H9 (cell line): ENCODE measurements around the gene WDR70. TPM values are rescaled to one million over a fixed set of nuclear protein-coding genes. Genes with fewer than 3 reads are reported as not detected.

Source experiments
- DNase-seq: peaks from one replicate; pipeline ENCODE4 v3.0.0-alpha.2; 2017
- H2AFZ ChIP-seq: one replicate; pipeline ENCODE4 v1.6.1; 2013; ENCODE audit warnings: mild to moderate bottlenecking, low read length, control low read depth, moderate library complexity
- H2AK5ac ChIP-seq: 2 replicates; pipeline ENCODE4 v1.6.1; 2013; ENCODE audit warnings: low read length, control low read depth, mixed read lengths; ENCODE audit not compliant: insufficient read length
- H2BK120ac ChIP-seq: one replicate; pipeline ENCODE4 v1.6.1; 2013; ENCODE audit warnings: low read depth, mild to moderate bottlenecking, low read length, control low read depth, inconsistent platforms; ENCODE audit not compliant: poor library complexity, severe bottlenecking
- H2BK12ac ChIP-seq: 2 replicates; pipeline ENCODE4 v1.6.1; 2013; ENCODE audit warnings: low read length, control low read depth, mixed read lengths, low read depth; ENCODE audit not compliant: insufficient read length
- H2BK15ac ChIP-seq: 2 replicates; pipeline ENCODE4 v1.6.1; 2013; ENCODE audit warnings: low read depth, low read length, control low read depth
- H2BK20ac ChIP-seq: one replicate; pipeline ENCODE4 v1.6.1; 2013; ENCODE audit warnings: low read depth, mild to moderate bottlenecking, low read length, control low read depth, inconsistent platforms; ENCODE audit not compliant: poor library complexity, severe bottlenecking
- H2BK5ac ChIP-seq: 2 replicates; pipeline ENCODE4 v1.6.1; 2013; ENCODE audit warnings: low read length, control low read depth, mixed read lengths; ENCODE audit not compliant: insufficient read length
- H3K14ac ChIP-seq: 2 replicates; pipeline ENCODE4 v1.6.1; 2013; ENCODE audit warnings: low read length, control low read depth; ENCODE audit not compliant: insufficient read depth
- H3K18ac ChIP-seq: 2 replicates; pipeline ENCODE4 v1.6.1; 2013; ENCODE audit warnings: low read depth, mild to moderate bottlenecking, mixed read lengths, low read length, control low read depth; ENCODE audit not compliant: insufficient read length
- H3K23ac ChIP-seq: 2 replicates; pipeline ENCODE4 v1.6.1; 2013; ENCODE audit warnings: low read length, control low read depth, mixed read lengths, low read depth; ENCODE audit not compliant: insufficient read length
- H3K23me2 ChIP-seq: 2 replicates; pipeline ENCODE4 v1.6.1; 2013; ENCODE audit warnings: low read depth, mild to moderate bottlenecking, mixed read lengths, low read length, control low read depth; ENCODE audit not compliant: insufficient read length, poor library complexity, severe bottlenecking
- H3K27ac ChIP-seq: 2 replicates; pipeline ENCODE4 v1.5.1; 2013; ENCODE audit warnings: low read length, control low read depth, mixed read lengths, low read depth; ENCODE audit not compliant: insufficient read length
- H3K27me3 ChIP-seq: 2 replicates; pipeline ENCODE4 v1.6.1; 2013; ENCODE audit warnings: low read length, control low read depth, inconsistent platforms; ENCODE audit not compliant: insufficient read depth
- H3K4ac ChIP-seq: 2 replicates; pipeline ENCODE4 v1.6.1; 2013; ENCODE audit warnings: low read depth, mild to moderate bottlenecking, control low read depth, inconsistent platforms, low read length, moderate library complexity
- H3K4me1 ChIP-seq: 2 replicates; pipeline ENCODE4 v1.6.1; 2013; ENCODE audit warnings: low read length, control low read depth, inconsistent platforms; ENCODE audit not compliant: insufficient read depth
- H3K4me2 ChIP-seq: 2 replicates; pipeline ENCODE4 v1.6.1; 2013; ENCODE audit warnings: low read length, control low read depth, mixed read lengths; ENCODE audit not compliant: insufficient read length, insufficient read depth
- H3K56ac ChIP-seq: 2 replicates; pipeline ENCODE4 v1.6.1; 2013; ENCODE audit warnings: low read depth, mild to moderate bottlenecking, mixed read lengths, low read length, control low read depth; ENCODE audit not compliant: insufficient read length
- H3K79me1 ChIP-seq: 2 replicates; pipeline ENCODE4 v1.6.1; 2013; ENCODE audit warnings: low read depth, mild to moderate bottlenecking, moderate library complexity, low read length, control low read depth, inconsistent platforms; ENCODE audit not compliant: insufficient read depth, poor library complexity, severe bottlenecking
- H3K79me2 ChIP-seq: 2 replicates; pipeline ENCODE4 v1.6.1; 2013; ENCODE audit warnings: low read length, control low read depth, inconsistent platforms; ENCODE audit not compliant: insufficient read depth
- H3K9ac ChIP-seq: 2 replicates; pipeline ENCODE4 v1.6.1; 2013; ENCODE audit warnings: low read length, control low read depth, mixed read lengths; ENCODE audit not compliant: insufficient read length; ENCODE audit errors: extremely low read depth
- H3K9me3 ChIP-seq: one replicate; pipeline ENCODE4 v1.6.1; 2013; ENCODE audit warnings: low read depth, low read length, inconsistent platforms; ENCODE audit not compliant: control insufficient read depth
- H3T11ph ChIP-seq: one replicate; pipeline ENCODE4 v1.6.1; 2013; ENCODE audit warnings: mild to moderate bottlenecking, low read length, control low read depth, inconsistent platforms
- H4K20me1 ChIP-seq: one replicate; pipeline ENCODE4 v1.6.1; 2013; ENCODE audit not compliant: control insufficient read depth, insufficient read length, insufficient read depth
- H4K5ac ChIP-seq: 2 replicates; pipeline ENCODE4 v1.6.1; 2013; ENCODE audit warnings: low read depth, mild to moderate bottlenecking, mixed read lengths, low read length, control low read depth; ENCODE audit not compliant: insufficient read length
- H4K8ac ChIP-seq: replicated peaks from 2 replicates; pipeline ENCODE4 v1.6.1; 2013; ENCODE audit warnings: low read length, control low read depth, mixed read lengths, low read depth; ENCODE audit not compliant: insufficient read length
- H4K91ac ChIP-seq: 2 replicates; pipeline ENCODE4 v1.6.1; 2013; ENCODE audit warnings: low read depth, mild to moderate bottlenecking, moderate library complexity, mixed read lengths, low read length, control low read depth; ENCODE audit not compliant: insufficient read length
- H3K27ac Mint-ChIP-seq, 3 experiments: 2 replicates in 2 of 3; 3 replicates in 1 of 3; pipeline ENCODE4 v1.8.0; 2020 to 2021; ENCODE audit warnings: mixed read lengths in 3 of 3, mild to moderate bottlenecking in 1 of 3, moderate library complexity in 1 of 3
- H3K27me3 Mint-ChIP-seq: 2 replicates; pipeline ENCODE4 v1.8.0; 2021; ENCODE audit warnings: low read depth, mild to moderate bottlenecking, moderate library complexity, mixed read lengths
- H3K36me3 Mint-ChIP-seq, 3 experiments: 2 replicates in 2 of 3; 3 replicates in 1 of 3; pipeline ENCODE4 v1.8.0; 2020 to 2021; ENCODE audit warnings: low read depth in 3 of 3, mixed read lengths in 3 of 3; ENCODE audit not compliant: insufficient read depth in 1 of 3
- H3K4me1 Mint-ChIP-seq, 2 experiments: 2 replicates each; pipeline ENCODE4 v1.8.0; 2020; ENCODE audit warnings: mixed read lengths in 2 of 2
- H3K4me3 Mint-ChIP-seq, 2 experiments: 2 replicates in 1 of 2; 3 replicates in 1 of 2; pipeline ENCODE4 v1.8.0; 2020 to 2021; ENCODE audit warnings: mild to moderate bottlenecking in 2 of 2, mixed read lengths in 2 of 2, moderate library complexity in 1 of 2
- H3K9me3 Mint-ChIP-seq, 2 experiments: 2 replicates in 1 of 2; 3 replicates in 1 of 2; pipeline ENCODE4 v1.8.0; 2020; ENCODE audit warnings: mild to moderate bottlenecking in 2 of 2, mixed read lengths in 2 of 2, moderate library complexity in 1 of 2
- CTCF ChIP-seq: fragments of 200-600 bp; sonication (generic); conservative IDR thresholded peaks from 3 replicates; pipeline ENCODE4 v1.8.0; 2021; ENCODE audit warnings: antibody characterized with exemption, mild to moderate bottlenecking
- WGBS: extraction: QIAGEN DNeasy Blood & Tissue Kit; methylation state at CpG from one replicate; pipeline ENCODE4 v1.1.7; 2013; ENCODE audit warnings: missing lambda C conversion rate, low lambda C conversion rate, mixed read lengths; ENCODE audit not compliant: insufficient read length; ENCODE audit errors: extremely low coverage; 5-methylcytosine and 5-hydroxymethylcytosine counted together
- total RNA-seq: library from RNA; stranded (reverse); gene quantifications from 2 replicates; pipeline ENCODE4 v1.2.1, GENCODE V29; 2021

Gene WDR70
- total RNA-seq, 1 experiment from 2014 or later: 38.1 TPM

DNA sequence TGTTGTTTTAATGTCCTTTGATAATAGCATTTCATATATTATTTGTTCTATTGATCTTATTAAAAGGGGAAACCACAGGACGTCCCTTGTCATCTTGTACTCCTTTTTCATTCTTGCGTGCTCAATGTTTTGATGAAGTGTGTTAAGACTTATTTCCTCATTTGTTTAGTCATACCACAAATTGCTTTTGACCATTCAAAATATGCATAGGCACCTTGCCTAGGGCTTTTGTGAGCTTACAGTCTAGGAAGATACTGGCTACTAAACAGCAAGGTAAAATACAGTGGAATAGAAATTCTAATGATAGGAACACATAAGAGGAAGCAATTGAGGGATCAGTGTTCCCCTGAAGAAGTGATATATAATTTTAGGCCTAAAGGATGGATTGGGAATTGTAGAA is 190.3 kb downstream of the WDR70 start:
- no peak overlapping the region for H3K9ac ChIP-seq
- no peaks in the 10 kb centered on the region for H3K23me2 ChIP-seq
- no peaks in the 10 kb centered on the region for H3K9me3 ChIP-seq
- H3K18ac ChIP-seq: no peak overlapping the region
- Mint-ChIP-seq H3K36me3 (no peaks in the 10 kb centered on the region; a peak in 2 of 7 replicates), H3K27ac (no peak overlapping the region), H3K27me3 (no peaks in the 10 kb centered on the region), H3K4me1 (peaks cover 7 to 9% of the 10 kb centered on the region in 2 experiments; a peak in 3 of 4 replicates), H3K9me3 (peaks cover 0 to 2% of the 10 kb centered on the region in 2 experiments; a peak in 2 of 5 replicates), H3K4me3 (no peak overlapping the region)
- no peak overlapping the region for H3K4ac ChIP-seq
- no peaks in the 10 kb centered on the region for H3K79me2 ChIP-seq
- no peak for DNase-seq
- no peak overlapping the region for H2BK12ac ChIP-seq
- no peaks in the 10 kb centered on the region for H3K27me3 ChIP-seq
- H3K4me2 ChIP-seq: no peak overlapping the region
- no peak overlapping the region for H3K14ac ChIP-seq
- no peak overlapping the region for H4K5ac ChIP-seq
- no peaks in the 10 kb centered on the region for H3K4me1 ChIP-seq
- no CpG with 5 or more reads among the region's 2 CpGs for WGBS
- no peak overlapping the region for H3T11ph ChIP-seq
- H3K23ac ChIP-seq: no peak overlapping the region
- no peak overlapping the region for H2AK5ac ChIP-seq
- no peak overlapping the region for H3K27ac ChIP-seq
- no peak for TF ChIP-seq CTCF
- no peak overlapping the region for H4K8ac ChIP-seq
- no peak overlapping the region for H2BK120ac ChIP-seq
- no peaks in the 10 kb centered on the region for H4K20me1 ChIP-seq
- no peak overlapping the region for H2BK5ac ChIP-seq
- no peak overlapping the region for H3K56ac ChIP-seq
- no peak overlapping the region for H4K91ac ChIP-seq
- H2BK15ac ChIP-seq: no peak overlapping the region
- no peak overlapping the region for H2BK20ac ChIP-seq
- no peaks in the 10 kb centered on the region for H3K79me1 ChIP-seq
- no peak overlapping the region for H2AFZ ChIP-seq
